ENCODE data around the gene KATNB1. TPM values are rescaled to one million over a fixed set of nuclear protein-coding genes. Genes with fewer than 3 reads are reported as not detected.

Gene KATNB1
- total RNA-seq, 1 donor from 2014 or later = 47.4 TPM

- TF ChIP-seq, protein P1, sequence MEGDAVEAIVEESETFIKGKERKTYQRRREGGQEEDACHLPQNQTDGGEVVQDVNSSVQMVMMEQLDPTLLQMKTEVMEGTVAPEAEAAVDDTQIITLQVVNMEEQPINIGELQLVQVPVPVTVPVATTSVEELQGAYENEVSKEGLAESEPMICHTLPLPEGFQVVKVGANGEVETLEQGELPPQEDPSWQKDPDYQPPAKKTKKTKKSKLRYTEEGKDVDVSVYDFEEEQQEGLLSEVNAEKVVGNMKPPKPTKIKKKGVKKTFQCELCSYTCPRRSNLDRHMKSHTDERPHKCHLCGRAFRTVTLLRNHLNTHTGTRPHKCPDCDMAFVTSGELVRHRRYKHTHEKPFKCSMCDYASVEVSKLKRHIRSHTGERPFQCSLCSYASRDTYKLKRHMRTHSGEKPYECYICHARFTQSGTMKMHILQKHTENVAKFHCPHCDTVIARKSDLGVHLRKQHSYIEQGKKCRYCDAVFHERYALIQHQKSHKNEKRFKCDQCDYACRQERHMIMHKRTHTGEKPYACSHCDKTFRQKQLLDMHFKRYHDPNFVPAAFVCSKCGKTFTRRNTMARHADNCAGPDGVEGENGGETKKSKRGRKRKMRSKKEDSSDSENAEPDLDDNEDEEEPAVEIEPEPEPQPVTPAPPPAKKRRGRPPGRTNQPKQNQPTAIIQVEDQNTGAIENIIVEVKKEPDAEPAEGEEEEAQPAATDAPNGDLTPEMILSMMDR (conservative IDR thresholded peaks at IDR 0.05) = no peak
- Mint-ChIP-seq H3K36me3 (ENCODE audit: low read depth) (no peaks in the 10 kb centered on the region), H3K27me3 (ENCODE audit: low read depth) (no peaks in the 10 kb centered on the region), H3K9me3 (no peaks in the 10 kb centered on the region), H3K4me1 (no peaks in the 10 kb centered on the region), H3K4me3 (no peak overlapping the region), H3K27ac (ENCODE audit: unreplicated experiment) (no peak overlapping the region)
- no peak for DNase-seq (ENCODE audit: low read depth, low spot score)
Observed at GRCh38 chr16:57758331-57759117, 23.0 kb downstream of the KATNB1 start.

DNA sequence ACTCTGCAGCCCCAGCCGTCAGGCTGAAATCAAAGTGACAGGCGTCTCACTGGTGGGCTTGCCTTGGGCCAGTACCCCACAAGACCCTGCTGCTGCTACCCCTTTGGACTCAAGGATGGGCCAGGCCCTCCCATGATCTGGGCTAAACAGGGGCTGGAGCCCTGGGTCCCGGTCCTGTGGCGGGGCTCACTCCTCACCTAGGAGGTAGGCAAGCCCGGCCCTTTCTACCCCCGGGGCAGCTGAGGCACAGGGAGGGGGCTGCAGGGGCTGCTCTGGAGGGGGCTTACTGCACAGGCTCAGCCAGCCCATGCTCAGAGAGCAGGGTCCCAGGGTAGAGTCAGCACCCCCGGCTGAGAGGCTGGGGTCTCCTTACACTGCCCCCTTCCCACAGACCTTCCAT is 23.6 kb downstream of the KATNB1 start:
- H3K4me3 Mint-ChIP-seq = no peak overlapping the region
- H3K4me1 Mint-ChIP-seq = no peaks in the 10 kb centered on the region
- TF ChIP-seq, protein P1 (conservative IDR thresholded peaks at IDR 0.05) = no peak
- H3K27ac Mint-ChIP-seq (ENCODE audit: unreplicated experiment) = no peak overlapping the region
- H3K9me3 Mint-ChIP-seq = no peaks in the 10 kb centered on the region
- no peaks in the 10 kb centered on the region for H3K27me3 Mint-ChIP-seq (ENCODE audit: low read depth)
- DNase-seq (ENCODE audit: low read depth, low spot score) = no peak
- no peaks in the 10 kb centered on the region for H3K36me3 Mint-ChIP-seq (ENCODE audit: low read depth)

DNA sequence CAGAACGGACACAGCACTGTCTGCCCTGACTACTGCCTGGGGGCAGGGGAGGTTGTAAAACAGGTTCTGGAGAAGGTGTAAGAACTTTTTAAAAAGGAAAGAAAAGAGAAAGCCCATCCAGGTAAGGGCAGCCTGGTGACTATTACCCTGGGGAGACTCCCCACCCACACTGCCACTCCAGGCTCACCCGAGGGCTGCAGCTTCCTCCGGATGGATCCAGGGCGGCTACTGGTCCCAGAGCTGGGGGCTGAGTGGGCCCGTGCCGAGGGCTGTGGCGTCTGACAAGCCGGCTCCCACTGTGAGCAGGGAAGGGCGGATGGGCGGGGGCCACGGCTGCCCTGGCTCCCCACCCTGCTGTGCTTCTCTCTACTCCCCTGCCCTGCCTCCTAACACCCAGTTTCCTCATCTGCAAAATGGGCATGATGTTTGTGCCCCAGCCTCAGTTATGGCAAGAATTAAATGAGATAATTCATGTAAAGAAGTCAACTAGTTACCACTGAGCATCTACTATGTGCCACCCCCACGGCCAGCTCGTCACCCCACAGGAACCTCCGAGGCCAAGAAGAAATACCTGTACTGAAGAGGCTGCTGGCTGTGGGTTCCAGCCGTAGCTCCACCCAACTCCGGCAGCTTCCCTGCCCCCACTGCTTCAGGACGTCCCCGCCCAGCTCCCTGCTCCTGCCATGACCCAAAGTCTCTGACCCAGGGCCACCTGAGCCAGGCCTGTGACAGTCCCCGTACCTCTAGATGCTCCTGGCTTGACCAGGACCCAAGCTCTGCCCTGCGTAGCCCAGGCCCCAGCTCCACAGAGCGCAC is 24.2 kb downstream of the KATNB1 start:
- no peaks in the 10 kb centered on the region for H3K27me3 Mint-ChIP-seq (ENCODE audit: low read depth)
- DNase-seq (ENCODE audit: low read depth, low spot score) = no peak
- H3K36me3 Mint-ChIP-seq (ENCODE audit: low read depth) = no peaks in the 10 kb centered on the region
- no peaks in the 10 kb centered on the region for H3K9me3 Mint-ChIP-seq
- no peak overlapping the region for H3K27ac Mint-ChIP-seq (ENCODE audit: unreplicated experiment)
- TF ChIP-seq, protein P1 (conservative IDR thresholded peaks at IDR 0.05) = no peak
- no peaks in the 10 kb centered on the region for H3K4me1 Mint-ChIP-seq
- peak overlapping the region; percentile 34 for H3K4me3 Mint-ChIP-seq

DNA sequence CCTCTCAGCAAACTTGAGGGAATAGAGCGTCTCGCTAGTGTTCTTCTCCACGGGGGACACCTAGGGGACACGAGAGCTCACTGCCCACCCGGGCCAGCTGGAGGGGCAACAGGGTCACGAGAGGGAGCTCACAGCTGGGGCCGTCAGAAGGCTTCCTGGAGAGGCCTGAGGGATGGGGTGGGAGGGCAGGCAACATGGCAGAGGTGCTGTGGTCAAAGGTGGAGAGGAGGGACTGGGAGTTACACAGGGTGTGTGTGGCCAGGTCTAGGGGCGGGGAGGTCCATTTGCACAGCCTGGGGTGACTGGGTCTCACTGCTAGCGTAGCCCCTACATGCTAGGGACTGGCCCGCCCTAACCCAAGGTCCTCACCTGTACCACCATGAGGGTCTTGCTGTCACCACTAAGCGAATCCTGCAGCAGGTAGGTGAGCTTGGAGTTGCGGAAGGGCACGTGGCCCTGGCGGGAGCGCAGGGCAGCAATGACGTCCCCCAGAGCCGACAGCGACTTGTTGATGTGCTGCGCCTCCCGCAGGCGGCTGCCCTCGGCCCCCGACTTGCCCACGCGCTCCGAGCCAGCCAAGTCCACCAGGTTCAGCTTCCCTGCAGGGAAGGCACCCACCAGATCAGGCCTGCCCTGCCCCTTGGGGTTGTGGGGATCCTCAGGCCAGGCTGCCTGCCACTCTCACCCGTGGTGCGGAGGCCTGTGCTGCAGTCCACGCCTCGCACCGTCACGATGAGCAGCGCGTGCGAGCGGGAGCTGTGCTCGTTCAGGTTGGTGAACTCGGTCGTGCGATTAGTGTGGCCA is 25.0 kb downstream of the KATNB1 start:
- Mint-ChIP-seq H3K9me3 (no peaks in the 10 kb centered on the region), H3K36me3 (ENCODE audit: low read depth) (peaks cover 3% of the 10 kb centered on the region), H3K4me3 (peak overlapping the region; percentile 34), H3K27me3 (ENCODE audit: low read depth) (no peaks in the 10 kb centered on the region), H3K27ac (ENCODE audit: unreplicated experiment) (no peak overlapping the region), H3K4me1 (no peaks in the 10 kb centered on the region)
- TF ChIP-seq, protein P1 (conservative IDR thresholded peaks at IDR 0.05) = no peak
- DNase-seq (ENCODE audit: low read depth, low spot score) = no peak

GRCh38 chr16:57761301-57761700 is 25.7 kb downstream of the KATNB1 start:
- DNase-seq (ENCODE audit: low read depth, low spot score) = no peak
- H3K9me3 Mint-ChIP-seq = no peaks in the 10 kb centered on the region
- H3K4me1 Mint-ChIP-seq = no peaks in the 10 kb centered on the region
- H3K36me3 Mint-ChIP-seq (ENCODE audit: low read depth) = peaks cover 3% of the 10 kb centered on the region
- TF ChIP-seq, protein P1 (conservative IDR thresholded peaks at IDR 0.05) = no peak
- no peak overlapping the region for H3K4me3 Mint-ChIP-seq
- peak overlapping the region; percentile 75 for H3K27ac Mint-ChIP-seq (ENCODE audit: unreplicated experiment)
- no peaks in the 10 kb centered on the region for H3K27me3 Mint-ChIP-seq (ENCODE audit: low read depth)
